ENCODE results near the gene VAC14.

VAC14 gene

GRCh38 chr16:70740914-70741782, 59.8 kb downstream of the VAC14 start:
- peak; percentile 30 for DNase-seq

- DNase-seq: no peak
Observed at GRCh38 chr16:70740174-70740913, 60.6 kb downstream of the VAC14 start.

DNA sequence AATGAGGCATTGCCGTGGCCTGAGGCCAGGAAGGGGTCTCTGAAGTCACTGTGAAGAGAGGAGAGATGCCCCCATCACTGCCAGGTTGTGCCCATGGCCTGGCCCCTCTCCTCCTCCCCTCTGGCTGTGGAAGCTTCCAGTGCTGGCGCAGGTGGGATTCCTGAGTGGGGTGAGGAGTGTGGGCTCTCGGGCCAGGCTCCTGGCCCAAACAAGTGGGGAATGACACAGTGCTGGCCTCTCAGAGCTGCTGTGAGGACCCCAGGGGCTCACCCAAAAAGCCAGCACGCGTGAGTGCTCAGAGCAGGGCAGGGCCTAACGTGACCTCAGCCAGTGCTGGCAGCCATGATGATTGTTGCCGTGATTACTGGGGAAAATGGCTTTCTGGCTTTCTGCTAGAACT, 61.6 kb downstream of the VAC14 start:
- no peak for DNase-seq

DNA sequence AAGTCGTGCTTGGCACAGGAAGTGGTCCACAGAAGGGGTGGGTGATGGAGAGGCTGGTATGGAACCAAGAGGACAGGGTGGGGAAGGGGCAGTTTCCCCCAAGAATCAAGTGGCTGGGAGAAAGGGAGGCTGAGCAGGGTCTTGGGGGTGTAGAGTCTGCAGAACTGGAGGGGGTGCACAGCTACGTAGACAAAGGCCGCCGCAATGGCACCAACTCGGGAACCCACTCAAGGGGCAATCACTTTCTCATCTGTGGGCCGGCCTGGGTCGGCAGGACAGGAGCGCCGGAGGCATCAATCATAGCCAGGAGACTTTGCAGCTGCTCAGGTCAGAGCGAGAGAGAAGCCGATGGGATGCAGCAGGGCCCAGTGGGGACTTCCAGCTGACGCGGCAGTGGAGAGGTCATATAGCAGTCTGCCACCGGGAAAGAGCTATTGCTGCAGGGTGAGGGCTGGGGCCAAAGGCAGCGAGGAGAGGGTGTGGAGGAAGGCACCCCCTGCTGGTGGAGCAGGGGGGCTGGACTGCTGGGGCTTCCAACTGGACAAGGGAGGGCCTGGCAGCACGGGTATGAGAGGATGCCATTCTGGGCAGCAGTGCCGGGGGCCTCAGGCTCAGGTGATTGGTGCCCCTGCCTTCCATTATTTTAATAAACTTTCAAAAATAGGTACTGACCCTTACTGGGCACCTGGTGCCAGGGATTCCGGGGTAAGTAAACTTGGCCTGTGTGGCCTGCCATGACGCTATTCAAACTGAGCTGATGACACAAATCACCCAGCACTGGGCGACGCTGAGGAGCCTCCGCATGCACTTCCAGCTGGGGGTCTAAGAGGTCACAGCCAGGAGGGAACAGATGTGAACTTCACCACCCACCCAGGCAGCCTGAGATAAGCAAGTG, 62.6 kb downstream of the VAC14 start:
- peak; percentile 11 for DNase-seq

- peak; percentile 55 for DNase-seq
Observed at GRCh38 chr16:70737377-70738082, 63.4 kb downstream of the VAC14 start.

DNA sequence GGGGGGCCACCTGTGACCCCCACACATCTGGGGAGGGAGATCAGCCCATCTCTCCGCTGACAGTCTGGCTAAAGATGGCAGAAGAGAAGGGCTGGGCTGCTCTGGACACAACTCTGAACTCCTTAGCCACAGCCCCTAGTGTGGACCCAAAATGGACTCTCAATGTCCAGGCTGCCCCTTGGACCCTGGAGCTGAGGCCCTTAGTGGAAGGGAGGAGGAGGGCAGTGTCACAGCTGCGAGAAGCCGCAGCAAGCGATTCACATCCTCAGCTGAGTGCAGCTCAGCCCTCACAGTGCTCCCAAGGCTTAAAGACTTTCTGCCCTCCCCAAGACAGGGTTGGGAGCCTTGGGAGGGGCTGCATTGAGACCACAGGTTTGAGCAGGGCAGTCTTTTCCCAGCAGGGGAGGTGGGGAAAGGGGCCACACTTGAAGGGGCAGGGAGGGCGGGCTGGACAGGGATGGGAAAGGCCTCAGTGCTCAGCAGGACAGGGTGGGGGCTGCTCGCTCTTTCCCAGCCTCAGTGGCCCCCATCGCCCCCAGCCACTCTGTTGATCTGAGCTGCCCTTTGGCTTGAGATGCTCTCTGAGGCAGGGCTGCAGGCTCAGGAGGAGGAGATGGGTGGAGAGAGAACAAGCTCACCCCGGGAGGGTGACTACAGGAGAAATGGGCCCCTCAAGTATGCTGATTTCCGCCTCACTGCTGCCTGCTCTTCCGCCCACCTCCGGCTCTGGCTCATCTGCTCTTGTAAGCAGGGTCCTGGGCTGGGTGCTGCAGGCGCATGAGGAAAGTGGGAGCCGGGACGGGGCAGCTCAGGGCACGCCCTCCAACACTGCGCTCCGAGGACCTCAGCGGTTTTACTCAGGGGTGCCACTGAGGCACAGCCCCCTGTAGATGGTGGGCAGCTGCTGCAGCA, 64.2 kb downstream of the VAC14 start:
- DNase-seq: peak; percentile 36

DNA sequence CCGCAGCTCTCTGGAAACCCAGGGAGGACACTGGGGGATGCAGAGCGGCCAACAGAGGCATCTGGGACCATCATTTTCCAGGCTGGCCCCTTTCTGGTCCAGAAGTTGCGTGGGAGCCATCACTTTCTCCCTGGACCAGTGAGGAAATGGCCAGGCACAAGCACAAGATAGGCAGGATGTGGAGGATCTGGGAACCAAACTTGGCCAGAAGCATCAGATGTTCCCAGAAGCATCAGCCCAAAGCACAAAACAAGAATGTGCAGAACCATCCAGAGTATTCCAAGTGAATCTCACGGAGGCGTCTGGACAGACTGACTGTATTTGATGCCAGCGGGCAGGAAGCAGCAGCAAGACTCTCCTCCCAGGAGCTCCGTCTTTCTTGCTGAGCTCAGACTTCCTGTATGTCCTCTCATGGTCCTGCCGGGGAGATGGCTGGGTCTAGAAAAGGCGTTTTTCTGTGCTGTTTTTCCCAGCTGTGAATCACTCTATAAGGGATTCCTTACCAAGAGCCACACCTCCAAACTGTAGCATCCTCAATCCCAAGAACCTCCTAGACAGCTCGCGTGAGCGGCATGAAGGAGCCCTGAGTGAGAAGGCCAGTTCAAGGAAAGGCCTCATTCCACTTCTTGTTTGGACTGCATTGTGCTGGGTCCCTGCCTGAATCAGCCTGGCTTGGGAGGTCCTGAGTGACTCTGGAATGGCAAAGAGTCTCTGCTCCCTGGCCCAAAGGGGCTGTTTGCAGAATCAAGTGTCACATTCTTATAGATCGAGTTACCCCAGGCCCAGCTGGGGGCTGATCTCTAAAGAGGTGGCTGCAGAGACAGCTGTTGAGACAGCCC, 65.6 kb downstream of the VAC14 start:
- DNase-seq: no peak

DNA sequence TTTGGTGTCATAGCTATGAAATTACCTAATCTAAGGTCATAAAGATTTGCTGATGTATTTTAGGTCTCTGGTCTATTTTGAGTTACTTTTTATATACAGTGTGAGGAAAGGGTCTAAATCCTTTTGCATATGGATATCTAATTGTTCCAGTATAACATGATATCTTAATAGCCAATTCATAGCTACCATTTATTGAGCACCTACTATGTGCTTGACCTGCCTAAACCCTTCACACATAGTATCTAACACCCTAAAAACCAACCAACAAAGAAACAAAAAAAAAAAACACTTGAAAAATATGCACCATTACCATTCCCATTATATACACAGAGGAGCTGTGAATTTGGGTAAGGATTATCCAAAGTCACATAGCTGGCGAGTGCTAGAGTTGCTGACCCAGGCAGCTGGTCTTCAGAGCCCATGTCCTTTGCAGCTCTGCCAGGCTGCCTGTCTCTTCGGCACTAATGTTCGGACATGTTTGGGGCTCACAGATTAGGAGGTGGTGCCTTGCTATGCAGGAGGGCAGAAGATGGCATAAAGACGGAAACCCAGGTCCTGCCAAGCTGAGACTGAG, 66.3 kb downstream of the VAC14 start:
- DNase-seq: no peak

DNA sequence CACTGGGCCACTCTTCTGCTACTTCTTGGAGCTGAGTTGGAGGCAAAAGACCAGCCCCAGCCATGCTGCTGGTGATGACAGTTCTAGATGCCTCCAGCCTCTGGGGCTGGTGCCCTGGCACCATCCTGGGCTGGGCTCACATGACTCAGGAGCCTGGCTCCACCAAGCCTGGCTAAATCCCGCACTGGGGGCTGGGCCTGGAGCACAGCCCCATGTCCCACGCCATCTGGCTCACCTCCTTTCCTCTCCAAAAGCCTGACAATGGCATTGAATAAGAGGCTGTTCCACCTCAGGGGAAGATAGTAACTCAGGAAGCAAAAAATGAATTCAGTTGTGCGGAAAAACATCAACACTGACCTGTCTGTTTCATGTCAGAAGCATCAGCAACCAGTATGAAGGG, 70.0 kb downstream of the VAC14 start:
- DNase-seq: no peak

GRCh38 chr16:70730031-70730430, 70.9 kb downstream of the VAC14 start:
- DNase-seq: no peak

DNA sequence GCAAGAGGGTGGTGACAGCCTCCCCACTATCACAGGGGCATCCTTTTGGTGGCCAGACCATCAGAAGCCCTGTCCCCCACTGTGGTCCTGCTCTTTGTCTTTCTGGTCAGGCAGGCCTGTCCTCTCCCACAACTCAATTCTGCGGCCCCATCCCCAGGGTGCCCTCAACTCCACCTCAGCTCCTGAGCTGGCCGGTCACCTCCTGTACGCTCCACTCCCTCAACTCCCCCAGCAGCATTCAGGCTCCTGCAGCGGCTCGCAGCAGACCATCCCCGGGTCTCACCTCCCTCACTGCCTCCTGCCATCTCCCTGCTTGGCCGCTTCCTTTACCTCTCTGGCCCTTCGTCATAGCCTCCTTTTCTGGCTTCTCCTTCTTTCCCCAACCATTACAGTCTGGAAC, 71.7 kb downstream of the VAC14 start:
- no peak for DNase-seq

DNA sequence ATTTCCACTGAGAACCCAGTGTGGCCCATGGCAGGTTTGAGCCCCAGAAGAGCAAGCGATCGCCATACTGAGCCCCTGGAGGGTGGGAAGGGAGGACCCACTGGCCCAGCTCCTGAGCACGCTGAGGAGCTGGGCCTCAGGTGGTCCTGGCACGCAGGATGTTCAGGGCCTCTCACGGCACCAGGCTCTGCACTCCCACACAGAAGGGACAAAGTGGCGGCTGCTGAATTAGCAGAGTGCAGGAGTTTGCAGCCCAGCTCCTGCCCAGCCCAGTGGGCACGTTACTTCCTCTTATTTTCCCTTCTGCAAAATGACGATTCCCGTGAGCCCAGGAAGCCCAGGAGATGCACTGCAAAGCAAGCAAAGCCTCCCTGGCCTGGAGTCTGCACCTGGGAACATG, 72.8 kb downstream of the VAC14 start:
- DNase-seq: no peak

GRCh38 chr16:70726892-70727361, 74.0 kb downstream of the VAC14 start:
- DNase-seq: no peak

DNA sequence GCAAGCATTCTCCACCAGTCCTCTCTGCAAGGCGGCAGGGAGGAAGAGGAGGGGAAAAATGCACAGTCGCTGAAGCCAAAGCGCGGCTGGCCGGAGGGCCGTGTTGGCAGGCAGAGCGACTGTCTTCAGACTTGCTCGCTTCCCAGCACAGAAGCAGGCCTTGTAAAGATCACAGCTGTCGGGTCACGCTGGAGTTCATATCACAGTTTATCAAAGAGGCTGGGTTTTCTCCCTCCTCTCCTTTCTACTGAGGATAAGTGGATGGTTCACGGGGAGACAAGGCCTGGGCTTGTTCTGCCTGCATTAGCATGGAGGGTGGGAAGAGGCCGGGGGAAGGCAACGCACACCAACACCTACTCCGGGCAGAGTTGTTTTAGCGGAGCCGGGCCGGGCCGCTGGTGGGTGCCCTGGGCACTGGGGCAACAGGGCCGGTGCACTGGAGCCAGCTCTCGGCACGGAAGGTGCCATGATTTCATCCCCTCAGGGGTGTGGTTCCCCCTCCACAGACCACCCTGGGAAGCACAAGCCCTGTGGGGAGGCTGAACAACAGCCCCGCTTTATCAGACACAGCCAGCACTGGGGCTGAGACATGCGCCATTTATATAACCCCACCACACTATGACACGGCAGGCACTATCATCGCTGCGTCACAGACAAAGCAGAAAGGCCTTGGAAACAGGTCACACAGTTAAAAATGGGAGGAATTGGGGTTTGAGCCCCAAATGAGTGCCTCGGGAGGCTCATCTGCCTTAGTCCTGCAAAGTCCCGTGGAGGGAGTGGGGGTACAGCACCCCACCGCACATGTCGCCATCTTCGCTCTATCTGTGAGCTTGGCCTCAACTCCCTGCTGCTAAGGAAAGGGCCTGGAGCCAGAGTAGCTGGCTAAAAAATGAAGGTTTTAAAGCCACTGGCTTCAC, 74.8 kb downstream of the VAC14 start:
- no peak for DNase-seq

DNA sequence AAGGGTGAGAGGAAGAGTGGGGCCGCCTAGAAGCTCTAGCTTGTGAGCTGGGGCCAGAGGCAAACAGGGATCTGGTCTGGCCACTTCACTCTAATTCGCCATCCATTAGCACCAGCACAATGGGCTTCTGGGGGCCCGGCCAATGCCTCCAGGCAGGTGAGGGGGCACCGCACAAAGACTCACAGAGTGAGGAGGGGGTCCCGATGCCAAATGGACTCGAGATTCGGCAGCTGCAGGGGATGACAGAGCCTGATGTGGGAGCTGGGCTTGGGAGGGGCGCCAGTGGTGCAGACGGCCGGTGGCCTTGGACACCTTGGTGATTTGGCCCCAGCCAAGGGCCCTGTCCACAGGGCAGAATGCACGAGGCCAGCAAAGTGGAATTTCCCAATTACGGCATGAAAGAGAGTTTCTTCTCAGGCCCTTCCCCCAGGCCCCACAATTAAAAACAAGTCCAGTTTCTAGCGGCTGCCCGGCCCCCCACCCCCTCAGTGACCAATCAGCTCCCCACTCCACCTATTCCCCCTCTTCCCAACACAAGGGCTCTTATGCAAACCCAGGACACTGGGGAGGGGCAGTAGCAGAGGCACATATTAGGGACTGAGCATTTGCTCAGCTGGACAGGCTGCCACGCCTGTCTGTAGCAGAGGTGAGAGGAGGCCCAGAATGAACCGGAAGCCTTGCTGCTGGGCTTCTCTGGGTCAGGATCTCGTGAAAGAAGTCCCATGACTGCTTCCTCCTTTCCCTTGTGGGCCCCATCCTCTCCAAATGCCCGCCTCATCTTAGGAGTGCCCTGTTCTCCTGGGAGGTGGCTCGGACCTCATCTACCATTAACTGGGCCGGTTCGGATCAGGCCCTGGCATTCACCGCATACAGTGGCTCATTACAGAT, 75.7 kb downstream of the VAC14 start:
- DNase-seq: no peak

DNA sequence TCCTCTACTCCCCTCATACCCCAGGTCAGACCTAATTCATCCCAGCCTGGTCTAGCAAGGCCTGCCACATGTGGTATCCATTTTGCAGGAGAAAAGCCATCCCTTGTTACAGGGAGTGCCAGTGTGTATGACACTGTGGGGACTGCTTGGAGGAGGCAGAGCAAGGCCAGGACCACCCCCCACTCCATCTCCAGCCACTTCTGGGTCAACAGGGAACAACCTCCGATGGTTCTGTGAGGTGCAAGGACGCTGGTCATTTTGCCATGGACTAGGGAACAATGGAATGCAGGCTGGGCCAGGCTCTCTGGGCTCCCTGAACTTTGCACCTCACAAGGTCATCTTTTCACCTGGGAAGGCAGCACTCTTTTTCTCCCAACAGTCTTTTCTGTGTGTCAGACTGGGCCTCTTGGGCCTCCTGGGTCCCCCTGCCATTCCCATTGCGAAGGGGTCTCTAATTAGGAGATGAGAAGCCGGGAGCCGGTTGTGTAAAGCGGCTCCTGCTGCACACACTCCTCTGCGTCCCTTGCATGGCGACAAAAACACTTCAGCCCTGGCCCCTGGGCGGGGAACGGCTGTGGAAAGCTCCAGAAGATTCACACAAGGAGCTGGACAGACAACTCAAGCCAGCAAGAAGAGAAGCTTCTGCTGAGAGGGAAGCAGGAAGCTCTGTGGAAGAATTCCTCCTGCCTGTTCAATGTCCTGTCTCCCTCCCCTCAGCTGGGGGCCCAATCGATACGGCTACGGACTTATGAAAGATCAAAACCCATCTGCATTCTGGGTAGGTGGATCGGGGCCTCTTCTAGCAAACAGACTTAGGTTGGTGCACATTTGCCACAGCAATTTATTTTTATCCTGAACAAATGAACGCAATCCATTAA, 76.6 kb downstream of the VAC14 start:
- DNase-seq: no peak

DNA sequence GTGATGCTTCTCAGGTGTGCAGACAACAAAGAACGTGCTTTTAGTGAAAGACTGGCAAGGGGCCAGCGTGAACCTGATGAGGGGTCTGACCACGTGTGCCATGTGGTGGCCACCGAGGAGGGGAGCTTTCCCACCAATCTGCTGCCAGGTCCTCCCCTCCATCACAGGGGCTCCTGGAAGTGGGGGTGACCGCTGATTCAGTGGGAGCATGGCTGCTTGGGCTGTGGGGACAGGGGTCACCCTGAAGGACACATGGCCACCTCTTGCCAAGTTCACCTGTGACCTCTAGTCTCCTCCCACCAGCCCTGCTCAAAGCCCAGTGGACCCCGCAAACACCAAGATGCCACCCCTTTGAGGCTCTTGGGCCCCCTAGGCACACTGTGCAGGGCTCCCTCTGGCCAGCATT, 77.2 kb downstream of the VAC14 start:
- no peak for DNase-seq

All from CD4-positive, alpha-beta T cell treated with Interleukin-17A for 4 hours (primary cell).